GM12801 (cell line): ENCODE data around the gene LTBP1.

Experiments used
- TF ChIP-seq, protein P1 (sequence below): IDR thresholded peaks from one replicate; pipeline ENCODE4 v1.5.1; 2011; ENCODE audit warnings: control low read depth; ENCODE audit not compliant: insufficient read length; ENCODE audit errors: extremely low read depth

Gene LTBP1

DNA sequence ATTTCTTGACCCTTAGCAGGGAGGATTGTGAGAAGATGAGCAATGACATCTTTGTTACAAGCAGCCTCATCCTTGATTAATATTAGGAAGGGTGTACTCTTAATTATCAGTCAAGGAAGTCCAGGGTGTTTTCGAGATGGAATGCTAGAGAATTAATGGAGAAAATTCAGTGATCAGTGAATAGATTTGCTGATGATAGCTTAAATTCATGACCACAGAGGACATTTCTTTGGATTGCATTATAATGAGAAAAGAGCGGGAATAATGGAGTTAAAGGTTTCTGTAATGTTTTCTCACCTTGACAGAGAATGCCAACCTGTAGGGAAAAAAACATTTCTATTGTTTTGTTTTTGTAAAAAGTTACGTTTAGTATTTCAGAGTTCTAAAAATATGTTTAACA, 249.9 kb downstream of the LTBP1 start:
- TF ChIP-seq, protein P1, sequence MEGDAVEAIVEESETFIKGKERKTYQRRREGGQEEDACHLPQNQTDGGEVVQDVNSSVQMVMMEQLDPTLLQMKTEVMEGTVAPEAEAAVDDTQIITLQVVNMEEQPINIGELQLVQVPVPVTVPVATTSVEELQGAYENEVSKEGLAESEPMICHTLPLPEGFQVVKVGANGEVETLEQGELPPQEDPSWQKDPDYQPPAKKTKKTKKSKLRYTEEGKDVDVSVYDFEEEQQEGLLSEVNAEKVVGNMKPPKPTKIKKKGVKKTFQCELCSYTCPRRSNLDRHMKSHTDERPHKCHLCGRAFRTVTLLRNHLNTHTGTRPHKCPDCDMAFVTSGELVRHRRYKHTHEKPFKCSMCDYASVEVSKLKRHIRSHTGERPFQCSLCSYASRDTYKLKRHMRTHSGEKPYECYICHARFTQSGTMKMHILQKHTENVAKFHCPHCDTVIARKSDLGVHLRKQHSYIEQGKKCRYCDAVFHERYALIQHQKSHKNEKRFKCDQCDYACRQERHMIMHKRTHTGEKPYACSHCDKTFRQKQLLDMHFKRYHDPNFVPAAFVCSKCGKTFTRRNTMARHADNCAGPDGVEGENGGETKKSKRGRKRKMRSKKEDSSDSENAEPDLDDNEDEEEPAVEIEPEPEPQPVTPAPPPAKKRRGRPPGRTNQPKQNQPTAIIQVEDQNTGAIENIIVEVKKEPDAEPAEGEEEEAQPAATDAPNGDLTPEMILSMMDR = no peak

- TF ChIP-seq, protein P1 = no peak
Measured at GRCh38 chr2:33197198-33197938, 250.6 kb downstream of the LTBP1 start.

DNA sequence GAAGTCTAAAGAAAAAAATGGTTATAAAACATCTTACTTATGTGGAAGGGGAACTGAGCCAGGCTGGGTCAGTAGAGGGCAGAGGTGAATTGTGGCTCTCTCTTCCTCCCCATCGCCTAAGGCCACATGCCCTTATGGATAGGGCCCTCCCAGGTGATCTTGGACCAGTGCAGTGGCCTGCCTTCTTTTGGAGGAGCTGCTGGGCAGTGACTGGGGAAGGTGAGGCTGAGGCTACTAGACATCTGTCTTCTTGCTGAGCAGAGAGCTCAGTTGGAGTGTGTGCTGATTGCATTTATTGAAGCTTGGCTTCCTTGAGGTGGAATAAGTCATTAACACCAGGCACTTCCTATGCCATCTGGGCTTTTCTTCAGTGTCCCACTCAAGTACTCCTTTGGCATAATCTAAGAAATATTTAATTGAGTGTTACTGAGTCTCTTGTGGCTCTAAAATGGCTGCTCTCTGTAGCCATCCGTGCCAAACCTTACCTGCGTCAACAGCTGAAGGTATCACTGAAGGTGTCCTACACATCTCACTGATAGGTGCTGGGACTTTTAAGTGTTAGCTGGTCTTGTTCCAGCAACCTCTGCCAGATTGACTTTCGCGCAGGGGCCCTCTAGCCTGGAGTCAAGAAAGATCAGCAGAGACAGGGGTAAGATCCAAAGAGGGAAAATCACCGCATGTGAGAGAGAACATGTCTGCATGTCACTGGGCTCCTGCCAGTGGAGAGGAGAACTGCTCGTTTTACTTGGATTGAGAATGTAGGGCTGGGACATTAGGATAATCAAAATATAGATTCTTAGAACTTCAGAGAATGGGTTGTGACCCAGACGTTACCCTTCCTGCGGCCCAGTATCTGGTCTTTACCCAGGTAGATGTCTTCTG, 256.1 kb downstream of the LTBP1 start:
- TF ChIP-seq, protein P1 = no peak

GRCh38 chr2:33204945-33205344, 258.2 kb downstream of the LTBP1 start:
- TF ChIP-seq, protein P1 = no peak

- TF ChIP-seq, protein P1 = no peak
Measured at GRCh38 chr2:33205693-33206434, 259.1 kb downstream of the LTBP1 start.

DNA sequence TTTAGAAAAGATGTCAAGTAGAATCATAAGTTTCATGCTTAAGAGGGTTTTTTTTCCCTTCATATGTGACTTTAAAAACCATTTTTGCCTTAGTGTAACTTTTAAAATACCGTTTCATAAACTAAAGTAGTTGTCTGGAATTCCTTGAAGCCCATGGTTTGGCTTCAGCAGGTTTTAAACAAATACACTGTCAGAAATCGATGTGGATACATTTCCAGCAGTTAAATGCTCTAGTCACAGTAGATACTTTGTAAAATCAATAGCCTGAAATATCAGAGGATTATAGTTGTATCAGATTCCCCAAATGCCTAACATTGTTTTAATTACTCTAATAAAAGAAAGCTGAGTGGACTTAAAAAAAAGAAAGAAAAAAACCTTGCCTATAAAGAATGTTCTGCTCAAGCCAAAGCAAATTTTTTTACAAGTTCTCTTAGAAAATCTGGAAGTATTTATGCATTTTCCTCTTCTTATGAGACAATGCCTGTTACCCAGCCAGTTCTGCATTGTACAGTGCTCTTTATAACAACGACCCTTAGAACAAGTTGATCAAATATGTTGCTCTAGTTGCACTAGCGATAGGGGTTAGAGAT, 260.5 kb downstream of the LTBP1 start:
- TF ChIP-seq, protein P1 = no peak
